Tibial nerve (tissue), 4 donors: ENCODE data around the gene CCDC40.

Experiments used
- EP300 ChIP-seq, 2 donors: sonication (generic); formaldehyde crosslinking; IDR thresholded peaks; one replicate each; pipeline ENCODE4 v1.6.1; 2017; ENCODE audit warnings: antibody characterized with exemption in 2 of 2, mild to moderate bottlenecking in 1 of 2
- POLR2A ChIP-seq, 2 donors: fragments of 450-650 bp; IDR thresholded peaks; one replicate each; pipeline ENCODE4 v1.6.1; 2017; ENCODE audit warnings: antibody characterized with exemption in 2 of 2, mild to moderate bottlenecking in 2 of 2, moderate library complexity in 2 of 2
- TF ChIP-seq, protein P1 (sequence below), 5 experiments: fragments of 200-600 bp in 3 of 5; fragments of 450-650 bp in 2 of 5; sonication (generic) in 3 of 5; IDR thresholded peaks; one replicate each; pipeline ENCODE4 v1.5.1; 2016 to 2019; ENCODE audit warnings: antibody characterized with exemption in 5 of 5, mild to moderate bottlenecking in 3 of 5, moderate library complexity in 2 of 5

DNA sequence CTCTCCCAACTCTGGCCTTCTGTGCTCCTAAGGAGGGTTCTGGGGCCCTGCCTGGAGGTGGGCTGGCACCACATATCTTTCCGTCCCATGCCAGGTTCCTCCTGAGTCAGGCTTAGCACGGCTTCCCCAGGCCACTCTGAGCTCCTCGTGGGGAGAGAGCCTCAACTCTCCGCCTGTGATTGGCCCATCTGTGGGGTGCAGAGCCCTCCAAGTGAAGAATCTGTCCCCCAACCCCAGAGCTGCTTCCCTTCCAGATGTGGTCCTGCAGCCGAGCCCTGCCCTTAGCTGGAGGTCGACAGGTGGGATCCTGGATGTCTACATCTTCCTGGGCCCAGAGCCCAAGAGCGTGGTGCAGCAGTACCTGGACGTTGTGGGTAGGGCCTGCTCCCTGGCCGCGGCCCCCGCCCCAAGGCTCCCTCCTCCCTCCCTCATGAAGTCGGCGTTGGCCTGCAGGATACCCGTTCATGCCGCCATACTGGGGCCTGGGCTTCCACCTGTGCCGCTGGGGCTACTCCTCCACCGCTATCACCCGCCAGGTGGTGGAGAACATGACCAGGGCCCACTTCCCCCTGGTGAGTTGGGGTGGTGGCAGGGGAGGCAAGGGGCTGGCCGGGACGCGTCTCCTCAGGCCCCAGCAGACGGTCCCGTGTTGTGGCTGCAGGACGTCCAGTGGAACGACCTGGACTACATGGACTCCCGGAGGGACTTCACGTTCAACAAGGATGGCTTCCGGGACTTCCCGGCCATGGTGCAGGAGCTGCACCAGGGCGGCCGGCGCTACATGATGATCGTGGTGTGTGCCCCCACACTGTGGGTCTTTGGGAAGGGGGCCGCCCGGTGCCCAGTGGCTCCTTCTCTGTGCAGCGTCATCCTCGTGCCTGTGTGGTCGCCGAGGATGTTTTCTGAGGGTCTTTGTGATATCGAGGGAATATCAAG, 71.9 kb downstream of the CCDC40 start:
- TF ChIP-seq, protein P1, sequence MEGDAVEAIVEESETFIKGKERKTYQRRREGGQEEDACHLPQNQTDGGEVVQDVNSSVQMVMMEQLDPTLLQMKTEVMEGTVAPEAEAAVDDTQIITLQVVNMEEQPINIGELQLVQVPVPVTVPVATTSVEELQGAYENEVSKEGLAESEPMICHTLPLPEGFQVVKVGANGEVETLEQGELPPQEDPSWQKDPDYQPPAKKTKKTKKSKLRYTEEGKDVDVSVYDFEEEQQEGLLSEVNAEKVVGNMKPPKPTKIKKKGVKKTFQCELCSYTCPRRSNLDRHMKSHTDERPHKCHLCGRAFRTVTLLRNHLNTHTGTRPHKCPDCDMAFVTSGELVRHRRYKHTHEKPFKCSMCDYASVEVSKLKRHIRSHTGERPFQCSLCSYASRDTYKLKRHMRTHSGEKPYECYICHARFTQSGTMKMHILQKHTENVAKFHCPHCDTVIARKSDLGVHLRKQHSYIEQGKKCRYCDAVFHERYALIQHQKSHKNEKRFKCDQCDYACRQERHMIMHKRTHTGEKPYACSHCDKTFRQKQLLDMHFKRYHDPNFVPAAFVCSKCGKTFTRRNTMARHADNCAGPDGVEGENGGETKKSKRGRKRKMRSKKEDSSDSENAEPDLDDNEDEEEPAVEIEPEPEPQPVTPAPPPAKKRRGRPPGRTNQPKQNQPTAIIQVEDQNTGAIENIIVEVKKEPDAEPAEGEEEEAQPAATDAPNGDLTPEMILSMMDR (IDR thresholded peaks at IDR 0.05) = no peak
- no peak for TF ChIP-seq EP300 (IDR thresholded peaks at IDR 0.05)
- TF ChIP-seq POLR2A (IDR thresholded peaks at IDR 0.05) = no peak
